ENCODE data around the gene OPRM1. TPM values are rescaled to one million over a fixed set of nuclear protein-coding genes. Genes with fewer than 3 reads are reported as not detected.
"Not testable (repeated sequence)": the region's sequence is repeated elsewhere in the genome, so short reads cannot be mapped to it uniquely, and the experiment has no call there.

The OPRM1 gene
- total RNA-seq, 1 experiment from 2014 or later: not detected

- TF ChIP-seq, protein P1, sequence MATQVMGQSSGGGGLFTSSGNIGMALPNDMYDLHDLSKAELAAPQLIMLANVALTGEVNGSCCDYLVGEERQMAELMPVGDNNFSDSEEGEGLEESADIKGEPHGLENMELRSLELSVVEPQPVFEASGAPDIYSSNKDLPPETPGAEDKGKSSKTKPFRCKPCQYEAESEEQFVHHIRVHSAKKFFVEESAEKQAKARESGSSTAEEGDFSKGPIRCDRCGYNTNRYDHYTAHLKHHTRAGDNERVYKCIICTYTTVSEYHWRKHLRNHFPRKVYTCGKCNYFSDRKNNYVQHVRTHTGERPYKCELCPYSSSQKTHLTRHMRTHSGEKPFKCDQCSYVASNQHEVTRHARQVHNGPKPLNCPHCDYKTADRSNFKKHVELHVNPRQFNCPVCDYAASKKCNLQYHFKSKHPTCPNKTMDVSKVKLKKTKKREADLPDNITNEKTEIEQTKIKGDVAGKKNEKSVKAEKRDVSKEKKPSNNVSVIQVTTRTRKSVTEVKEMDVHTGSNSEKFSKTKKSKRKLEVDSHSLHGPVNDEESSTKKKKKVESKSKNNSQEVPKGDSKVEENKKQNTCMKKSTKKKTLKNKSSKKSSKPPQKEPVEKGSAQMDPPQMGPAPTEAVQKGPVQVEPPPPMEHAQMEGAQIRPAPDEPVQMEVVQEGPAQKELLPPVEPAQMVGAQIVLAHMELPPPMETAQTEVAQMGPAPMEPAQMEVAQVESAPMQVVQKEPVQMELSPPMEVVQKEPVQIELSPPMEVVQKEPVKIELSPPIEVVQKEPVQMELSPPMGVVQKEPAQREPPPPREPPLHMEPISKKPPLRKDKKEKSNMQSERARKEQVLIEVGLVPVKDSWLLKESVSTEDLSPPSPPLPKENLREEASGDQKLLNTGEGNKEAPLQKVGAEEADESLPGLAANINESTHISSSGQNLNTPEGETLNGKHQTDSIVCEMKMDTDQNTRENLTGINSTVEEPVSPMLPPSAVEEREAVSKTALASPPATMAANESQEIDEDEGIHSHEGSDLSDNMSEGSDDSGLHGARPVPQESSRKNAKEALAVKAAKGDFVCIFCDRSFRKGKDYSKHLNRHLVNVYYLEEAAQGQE (IDR thresholded peaks at IDR 0.05; ENCODE audit: insufficient read depth in 1 of 2, low read depth in 2 of 2, low read length in 1 of 2): no peak
- TF ChIP-seq SIN3A (IDR thresholded peaks at IDR 0.05; ENCODE audit: borderline replicate concordance, insufficient read depth, low read depth, low read length): no peak
- no peak for TF ChIP-seq TCF7L2 (IDR thresholded peaks at IDR 0.05; ENCODE audit: low read depth, low read length)
- TF ChIP-seq POLR2AphosphoS5 (IDR thresholded peaks at IDR 0.05; ENCODE audit: low read depth, low read length): no peak
- TF ChIP-seq, protein P2, sequence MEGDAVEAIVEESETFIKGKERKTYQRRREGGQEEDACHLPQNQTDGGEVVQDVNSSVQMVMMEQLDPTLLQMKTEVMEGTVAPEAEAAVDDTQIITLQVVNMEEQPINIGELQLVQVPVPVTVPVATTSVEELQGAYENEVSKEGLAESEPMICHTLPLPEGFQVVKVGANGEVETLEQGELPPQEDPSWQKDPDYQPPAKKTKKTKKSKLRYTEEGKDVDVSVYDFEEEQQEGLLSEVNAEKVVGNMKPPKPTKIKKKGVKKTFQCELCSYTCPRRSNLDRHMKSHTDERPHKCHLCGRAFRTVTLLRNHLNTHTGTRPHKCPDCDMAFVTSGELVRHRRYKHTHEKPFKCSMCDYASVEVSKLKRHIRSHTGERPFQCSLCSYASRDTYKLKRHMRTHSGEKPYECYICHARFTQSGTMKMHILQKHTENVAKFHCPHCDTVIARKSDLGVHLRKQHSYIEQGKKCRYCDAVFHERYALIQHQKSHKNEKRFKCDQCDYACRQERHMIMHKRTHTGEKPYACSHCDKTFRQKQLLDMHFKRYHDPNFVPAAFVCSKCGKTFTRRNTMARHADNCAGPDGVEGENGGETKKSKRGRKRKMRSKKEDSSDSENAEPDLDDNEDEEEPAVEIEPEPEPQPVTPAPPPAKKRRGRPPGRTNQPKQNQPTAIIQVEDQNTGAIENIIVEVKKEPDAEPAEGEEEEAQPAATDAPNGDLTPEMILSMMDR (IDR thresholded peaks at IDR 0.05): no peak
- CTCF ChIA-PET: no interaction called here
- no peak overlapping the region for H3K4me3 ChIP-seq (ENCODE audit: low read depth in 2 of 2, low read length in 2 of 2)
- POLR2A ChIA-PET: no interaction called here
- H3K36me3 ChIP-seq (ENCODE audit: control insufficient read depth, insufficient read depth, low read length): no peaks in the 10 kb centered on the region
- no peaks in the 10 kb centered on the region for H3K4me1 ChIP-seq (ENCODE audit: control insufficient read depth, insufficient read depth, low read length)
- H3K27me3 ChIP-seq (ENCODE audit: control insufficient read depth, insufficient read depth, low read length): no peaks in the 10 kb centered on the region
- ATAC-seq (no peak), DNase-seq (ENCODE audit: low read depth, low spot score) (no peak)
- BruUV-seq (replicated peaks): no TSS peak
- in situ Hi-C loops (cut with HindIII; ENCODE audit: low pct_unique_long_range_greater_than_20kb, low sequenced_read_pairs) (no loop called here), intact Hi-C loops (cut with micrococcal nuclease; ENCODE audit: unreplicated experiment) (no loop called here)
- H3K27ac ChIP-seq (ENCODE audit: low read length): no peak overlapping the region
- H3K9me3 ChIP-seq (ENCODE audit: control insufficient read depth, insufficient read depth, low read depth, low read length): no peaks in the 10 kb centered on the region
Measured at GRCh38 chr6:154197196-154197860, 158.3 kb downstream of the OPRM1 start.

- H3K9me3 ChIP-seq (ENCODE audit: control insufficient read depth, insufficient read depth, low read depth, low read length); H3K27ac ChIP-seq (ENCODE audit: low read length); intact Hi-C loops (cut with micrococcal nuclease; ENCODE audit: unreplicated experiment); H3K27me3 ChIP-seq (ENCODE audit: control insufficient read depth, insufficient read depth, low read length); CTCF ChIA-PET; ATAC-seq; in situ Hi-C loops (cut with HindIII; ENCODE audit: low pct_unique_long_range_greater_than_20kb, low sequenced_read_pairs); POLR2A ChIA-PET; H3K36me3 ChIP-seq (ENCODE audit: control insufficient read depth, insufficient read depth, low read length); DNase-seq (ENCODE audit: low read depth, low spot score); H3K4me1 ChIP-seq (ENCODE audit: control insufficient read depth, insufficient read depth, low read length); BruUV-seq (replicated peaks); H3K4me3 ChIP-seq (ENCODE audit: low read depth in 2 of 2, low read length in 2 of 2): not testable (repeated sequence)
Measured at GRCh38 chr6:154201688-154202087, 162.6 kb downstream of the OPRM1 start.

DNA sequence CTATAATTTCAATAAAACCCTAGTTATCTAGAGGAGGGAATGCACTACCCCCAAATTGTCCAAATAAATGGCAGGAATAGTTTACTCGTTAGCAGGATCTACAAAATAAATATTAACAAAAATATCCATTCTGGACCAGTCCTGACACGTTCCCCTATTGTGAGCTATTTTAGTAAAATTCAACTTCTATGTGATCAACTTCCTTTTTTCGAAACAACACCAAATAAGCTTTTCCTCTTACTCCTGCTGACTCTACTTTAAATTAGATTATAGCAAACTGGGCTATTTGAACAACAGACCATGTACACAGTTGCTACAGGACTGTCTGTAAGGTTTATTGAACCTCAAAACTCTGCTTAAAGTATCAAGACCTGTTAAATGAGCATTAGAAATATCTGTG lies 163.3 kb downstream of the OPRM1 start:
- BruUV-seq (replicated peaks): no TSS peak
- H3K27me3 ChIP-seq (ENCODE audit: control insufficient read depth, insufficient read depth, low read length): 0 out of 2 replicates have a peak, but pooled peaks cover 3% of the 10 kb centered on the region
- no peaks in the 10 kb centered on the region for H3K4me1 ChIP-seq (ENCODE audit: control insufficient read depth, insufficient read depth, low read length)
- in situ Hi-C loops (cut with HindIII; ENCODE audit: low pct_unique_long_range_greater_than_20kb, low sequenced_read_pairs): no loop called here
- TF ChIP-seq, protein P2 (IDR thresholded peaks at IDR 0.05): no peak
- TF ChIP-seq POLR2AphosphoS5 (IDR thresholded peaks at IDR 0.05; ENCODE audit: low read depth, low read length) (no peak), SIN3A (IDR thresholded peaks at IDR 0.05; ENCODE audit: borderline replicate concordance, insufficient read depth, low read depth, low read length) (no peak), TCF7L2 (IDR thresholded peaks at IDR 0.05; ENCODE audit: low read depth, low read length) (no peak)
- TF ChIP-seq, protein P1 (IDR thresholded peaks at IDR 0.05; ENCODE audit: insufficient read depth in 1 of 2, low read depth in 2 of 2, low read length in 1 of 2): no peak
- ChIA-PET CTCF (no interaction called here), POLR2A (no interaction called here)
- DNase-seq (ENCODE audit: low read depth, low spot score) (no peak), ATAC-seq (no peak)
- H3K36me3 ChIP-seq (ENCODE audit: control insufficient read depth, insufficient read depth, low read length): no peaks in the 10 kb centered on the region
- H3K4me3 ChIP-seq (ENCODE audit: low read depth in 2 of 2, low read length in 2 of 2): no peak overlapping the region
- no peak overlapping the region for H3K27ac ChIP-seq (ENCODE audit: low read length)
- H3K9me3 ChIP-seq (ENCODE audit: control insufficient read depth, insufficient read depth, low read depth, low read length): no peaks in the 10 kb centered on the region
- intact Hi-C loops (cut with micrococcal nuclease; ENCODE audit: unreplicated experiment): no loop called here
